Pons (tissue), 1 donor: ENCODE data around the gene CBX7.
A peak's percentile ranks its signal among the peaks of the same experiment; 100 is the strongest.
"Not testable (repeated sequence)": the region's sequence is repeated elsewhere in the genome, so short reads cannot be mapped to it uniquely, and the experiment has no call there.

Source experiments
- DNase-seq: peaks from one replicate; pipeline ENCODE4 v3.0.0-alpha.2; 2016; ENCODE audit warnings: low spot score

The CBX7 gene

DNA sequence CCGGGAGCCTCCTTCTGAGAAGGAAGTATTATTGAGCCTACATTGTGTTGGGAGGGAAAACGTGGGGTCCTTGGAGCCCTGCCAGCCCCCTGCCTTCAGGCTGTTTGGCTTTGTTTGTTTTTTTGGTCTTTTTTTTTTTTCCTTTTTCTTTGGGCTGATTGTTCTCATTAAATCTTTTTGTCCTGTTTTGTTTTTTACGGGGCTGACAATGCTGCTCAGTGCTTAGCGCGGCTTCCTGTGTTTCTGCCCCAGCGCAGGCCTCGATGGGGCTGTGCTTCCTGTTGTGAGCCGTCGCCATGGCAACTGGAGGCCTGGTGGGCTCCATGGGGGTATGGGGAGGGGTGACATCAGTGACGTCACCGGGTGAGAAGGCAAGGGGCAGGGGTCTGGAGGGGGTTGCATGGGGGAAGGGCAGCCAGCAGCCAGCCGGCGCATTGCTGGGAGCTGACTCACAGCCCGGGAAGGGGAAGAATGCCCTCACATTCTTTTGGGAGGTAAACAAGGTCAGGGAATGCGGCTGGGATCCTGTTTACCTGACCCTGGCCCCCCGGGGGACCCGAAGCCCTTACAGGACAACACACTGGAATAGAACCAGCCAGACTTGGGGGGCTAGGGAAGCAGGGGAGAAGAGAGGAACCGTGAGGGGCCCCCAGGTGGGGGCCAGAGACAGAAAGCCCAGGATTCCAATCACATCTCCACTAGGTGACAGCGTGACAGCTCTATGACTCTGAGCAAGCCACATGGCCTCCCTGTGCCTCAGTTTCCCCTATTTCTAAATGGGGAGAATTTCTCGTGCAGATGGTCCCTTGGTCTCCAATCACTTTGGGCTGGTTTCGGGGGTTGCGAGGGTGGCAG is 22.2 kb upstream of the CBX7 start:
- DNase-seq, result peak; percentile 41

DNA sequence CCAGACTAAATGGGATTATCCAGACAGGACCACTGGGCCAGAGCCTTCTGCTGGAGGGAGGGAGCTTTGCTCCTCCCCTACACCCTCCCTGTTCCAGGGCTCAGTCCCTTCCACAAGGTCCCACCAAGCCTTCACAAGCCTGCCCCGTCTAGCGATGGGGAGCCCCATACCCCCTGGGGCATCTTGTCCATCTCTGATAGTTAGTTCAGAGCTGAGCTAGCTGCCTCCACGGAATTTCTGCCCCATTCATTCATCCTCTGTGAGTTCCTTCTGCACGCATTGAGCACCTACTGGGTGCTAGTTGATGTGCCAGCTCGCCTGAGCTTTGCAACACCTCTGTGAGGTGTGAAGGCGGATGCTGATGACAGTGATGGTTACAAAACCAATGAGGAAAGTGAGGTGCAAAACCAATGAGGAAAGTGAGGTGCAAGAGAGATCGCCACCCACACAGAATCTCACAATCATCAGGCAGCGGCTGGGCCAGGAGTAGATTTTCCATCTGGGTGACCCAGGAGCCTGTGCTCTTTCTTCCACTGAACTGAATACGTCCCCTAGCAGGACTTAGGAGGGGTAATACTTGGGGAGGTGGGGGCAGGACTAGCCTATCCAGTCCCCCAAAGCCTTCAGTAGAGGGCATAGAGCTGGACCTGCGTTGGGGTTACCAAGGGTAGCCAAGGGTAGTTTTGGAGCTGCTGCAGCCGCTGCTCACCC is 21.5 kb upstream of the CBX7 start:
- no peak for DNase-seq

- no peak for DNase-seq
These were observed 20.7 kb upstream of the CBX7 start for GRCh38 chr22:39173050-39173706.

DNA sequence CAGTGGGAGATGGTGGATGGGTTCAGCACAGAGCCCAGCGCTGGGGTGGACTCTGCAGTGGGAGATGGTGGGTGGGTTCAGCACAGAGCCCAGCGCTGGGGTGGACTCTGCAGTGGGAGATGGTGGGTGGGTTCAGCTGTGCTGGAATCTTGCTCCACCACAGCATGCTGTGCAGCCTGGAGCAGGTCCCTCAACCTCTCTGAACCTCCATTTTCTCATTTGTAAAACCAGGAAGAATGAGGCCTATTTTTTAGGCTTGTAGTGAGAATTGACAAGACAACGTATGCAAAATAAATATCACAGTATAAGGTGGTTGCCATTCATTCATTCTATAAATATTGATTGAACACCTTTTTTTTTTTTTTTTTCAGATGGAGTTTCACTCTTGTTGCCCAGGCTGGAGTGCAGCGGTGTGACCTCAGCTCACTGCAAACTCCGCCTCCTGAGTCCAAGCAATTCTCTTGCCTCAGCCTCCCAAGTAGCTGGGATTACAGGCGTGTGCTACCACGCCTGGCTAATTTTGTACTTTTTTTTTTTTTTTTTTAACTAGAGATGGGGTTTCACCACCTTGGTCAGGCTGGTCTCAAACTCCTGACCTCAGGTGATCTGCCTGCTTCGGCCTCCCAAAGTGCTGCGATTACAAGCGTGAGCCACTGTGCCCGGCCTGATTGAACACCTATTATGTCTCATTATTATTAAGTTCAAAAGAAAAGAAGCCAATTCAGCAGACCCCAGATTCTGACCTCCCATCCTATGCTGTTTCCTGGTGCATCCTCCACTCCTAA is 20.0 kb upstream of the CBX7 start:
- not testable (repeated sequence) for DNase-seq

DNA sequence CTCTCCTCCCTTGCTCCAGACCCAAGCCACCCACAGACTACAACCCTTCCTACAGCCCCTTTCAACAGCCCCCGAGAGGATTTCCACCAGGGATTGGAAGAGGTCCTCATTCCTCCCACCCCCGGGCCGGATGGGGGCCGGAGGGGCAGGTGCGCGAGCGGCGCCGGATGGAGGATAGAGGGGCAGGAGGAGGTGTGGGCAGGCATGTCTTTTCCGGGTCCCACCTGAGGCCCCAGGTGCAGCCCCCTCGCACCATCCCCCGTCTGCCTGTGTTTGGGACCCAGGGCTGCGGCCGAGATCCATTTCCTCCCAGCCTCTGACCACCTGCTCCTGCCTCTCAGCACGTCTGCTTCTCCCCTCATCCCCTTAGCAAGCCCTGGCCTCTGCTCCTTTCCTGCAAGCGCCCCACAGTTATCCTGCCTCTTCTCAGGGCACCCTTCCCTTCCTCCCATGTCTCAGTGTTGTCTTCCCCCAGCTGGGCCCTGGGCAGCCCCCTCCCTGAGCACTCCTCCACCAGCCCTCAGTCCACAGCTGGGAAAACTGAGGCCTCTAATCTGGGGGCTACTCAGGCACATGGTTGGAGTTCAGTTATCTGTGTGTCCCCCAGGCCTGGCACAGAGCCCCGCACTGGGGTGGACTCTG is 19.3 kb upstream of the CBX7 start:
- no peak for DNase-seq

- peak; percentile 69 for DNase-seq
These were observed 18.5 kb upstream of the CBX7 start for GRCh38 chr22:39170825-39171622.

DNA sequence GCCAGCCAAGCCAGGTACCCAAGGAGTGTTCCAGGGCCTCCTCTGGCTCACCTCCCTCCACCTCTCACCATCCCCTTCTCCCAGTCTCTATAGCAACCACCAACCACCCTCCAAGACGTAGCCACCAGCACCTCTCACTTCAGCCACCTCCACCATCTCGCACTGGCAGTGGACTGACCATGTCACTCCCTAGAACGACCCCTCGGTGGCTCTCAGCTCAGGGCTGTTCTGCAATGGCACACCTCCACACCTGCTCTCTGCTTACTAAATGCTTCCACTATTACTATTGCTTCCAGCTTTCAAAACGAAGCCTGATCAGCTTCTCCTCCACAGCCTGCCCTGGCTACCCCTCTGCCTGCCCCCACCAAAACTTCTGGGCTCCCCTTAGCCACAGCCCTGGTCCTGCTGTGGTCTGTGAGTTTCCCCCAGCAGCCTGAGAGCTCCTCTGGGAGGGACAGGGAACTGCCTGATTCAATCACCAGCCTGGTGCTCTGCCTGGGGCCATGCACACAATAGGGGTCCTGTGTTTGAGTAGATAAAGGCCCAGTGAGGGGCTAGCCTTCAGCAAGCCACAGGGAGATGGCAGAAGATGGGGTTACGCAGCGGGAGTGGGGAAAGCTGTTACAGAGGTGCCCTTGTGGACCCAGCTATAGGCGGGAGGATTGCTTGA is 17.5 kb upstream of the CBX7 start:
- DNase-seq, result no peak

DNA sequence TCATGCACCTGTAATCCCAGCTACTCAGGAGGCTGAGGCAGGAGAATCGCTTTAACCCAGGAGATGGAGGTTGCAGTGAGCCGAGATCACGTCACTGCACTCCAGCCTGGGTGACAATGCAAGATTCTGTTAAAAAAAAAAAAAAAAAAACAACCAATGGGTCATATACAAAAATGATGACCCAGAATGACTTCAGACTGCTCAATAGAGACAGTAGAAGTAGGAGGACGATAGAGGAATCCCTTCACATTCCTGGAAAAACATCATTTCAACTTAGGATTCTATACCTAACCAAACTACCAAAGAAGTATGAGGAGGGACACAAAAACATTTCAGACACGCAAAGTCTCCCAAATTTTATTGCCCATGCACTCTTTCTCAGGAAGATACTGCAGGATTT is 14.1 kb upstream of the CBX7 start:
- no peak for DNase-seq

DNA sequence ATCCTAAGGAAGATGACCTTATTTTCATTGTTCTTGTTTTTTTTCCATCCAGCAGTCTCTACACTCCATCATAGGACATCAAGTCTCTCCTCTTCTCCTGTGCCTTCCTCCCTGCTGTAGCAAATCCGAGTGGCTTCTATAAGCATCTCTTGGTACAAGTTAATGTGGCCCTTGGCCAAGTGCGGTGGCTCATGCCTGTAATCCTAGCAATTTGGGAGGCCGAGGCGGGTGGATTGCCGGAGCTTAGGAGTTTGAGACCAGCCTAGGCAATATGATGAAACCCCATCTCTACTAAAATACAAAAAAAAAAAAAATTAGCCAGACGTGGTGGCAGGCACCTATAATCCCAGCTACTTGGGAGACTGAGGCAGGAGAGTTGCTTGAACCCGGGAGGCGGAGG is 3.6 kb upstream of the CBX7 start:
- not testable (repeated sequence) for DNase-seq

DNA sequence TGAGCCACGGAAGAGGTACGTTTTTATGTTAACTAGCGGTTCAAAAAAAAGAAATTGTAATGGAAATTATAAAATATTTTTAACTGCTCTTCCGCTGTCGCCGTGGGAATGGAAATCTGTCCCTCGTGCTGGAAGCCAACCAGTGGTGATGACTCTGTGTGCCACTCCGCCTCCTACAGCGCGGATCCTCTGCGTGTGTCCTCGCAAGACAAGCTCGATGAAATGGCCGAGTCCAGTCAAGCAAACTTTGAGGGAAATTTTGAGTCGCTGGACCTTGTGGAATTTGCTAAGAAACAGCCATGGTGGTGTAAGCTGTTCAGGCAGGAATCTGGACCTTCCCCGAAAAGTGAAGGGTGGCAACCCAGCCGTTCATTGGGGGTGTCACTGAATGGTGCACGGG is 2.9 kb upstream of the CBX7 start:
- no peak for DNase-seq

DNA sequence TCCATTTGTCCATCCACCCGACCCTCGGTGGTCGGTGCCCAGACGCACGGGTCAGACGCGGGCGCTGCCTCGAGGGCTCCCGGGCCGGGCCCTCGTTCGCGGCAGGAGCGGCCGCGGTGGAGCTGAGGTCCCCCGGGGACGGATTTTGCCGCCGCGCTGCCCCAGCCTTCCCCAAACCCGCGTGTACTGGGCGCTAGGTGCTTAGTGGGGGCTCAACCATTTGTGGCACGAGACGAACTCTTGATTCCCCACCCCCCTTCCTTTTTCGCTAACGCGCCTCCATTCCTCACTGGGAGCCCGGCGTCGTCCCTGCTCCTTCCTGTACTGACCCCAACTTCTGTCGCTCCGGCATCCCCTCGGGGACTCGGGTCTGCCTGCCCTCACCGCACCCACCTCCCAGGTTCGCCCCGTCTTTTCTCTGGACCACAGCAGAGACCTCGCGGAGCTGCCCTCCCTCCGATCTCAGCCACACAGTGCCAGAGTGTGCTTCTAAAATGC is 789 bp upstream of the CBX7 start:
- DNase-seq, result no peak

GRCh38 chr22:39152024-39152510 is 413 bp downstream of the CBX7 start:
- peak; percentile 28 for DNase-seq

DNA sequence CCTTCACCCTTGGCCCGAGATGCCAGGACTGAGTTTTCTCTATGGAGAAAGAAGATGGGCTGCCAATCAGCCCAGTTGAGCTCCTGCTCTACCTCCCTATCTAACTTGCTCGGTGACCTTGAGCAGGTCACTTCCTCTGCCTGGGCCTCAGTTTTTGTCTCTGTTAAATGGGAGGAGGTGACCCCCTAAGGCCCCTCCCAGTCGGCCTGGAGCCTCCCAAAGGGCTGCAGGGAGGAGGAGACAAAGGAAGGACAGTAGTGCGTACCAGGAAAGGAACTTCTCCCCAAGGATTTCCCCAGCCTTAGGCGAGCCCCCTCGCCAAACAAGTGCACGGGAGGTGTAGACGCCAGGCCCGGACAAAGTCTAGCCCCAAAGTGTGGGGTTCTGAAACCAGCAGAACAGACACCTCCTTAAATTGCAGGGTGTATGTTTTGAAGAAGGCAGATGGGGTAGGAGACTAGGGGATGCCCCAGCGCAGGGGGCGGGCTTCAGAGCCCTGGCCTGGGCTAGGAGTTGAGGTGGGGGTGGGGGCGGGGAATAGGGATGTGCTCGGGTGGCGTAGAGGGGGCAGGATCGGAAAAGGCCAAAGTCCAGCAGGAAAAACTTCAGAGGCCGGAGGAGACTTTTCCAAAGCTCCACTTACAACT is 1.0 kb downstream of the CBX7 start:
- DNase-seq, result peak; percentile 28

- peak; percentile 61 for DNase-seq
These were observed 1.6 kb downstream of the CBX7 start for GRCh38 chr22:39150848-39151215.

GRCh38 chr22:39149915-39150847 is 2.3 kb downstream of the CBX7 start:
- DNase-seq, result no peak

DNA sequence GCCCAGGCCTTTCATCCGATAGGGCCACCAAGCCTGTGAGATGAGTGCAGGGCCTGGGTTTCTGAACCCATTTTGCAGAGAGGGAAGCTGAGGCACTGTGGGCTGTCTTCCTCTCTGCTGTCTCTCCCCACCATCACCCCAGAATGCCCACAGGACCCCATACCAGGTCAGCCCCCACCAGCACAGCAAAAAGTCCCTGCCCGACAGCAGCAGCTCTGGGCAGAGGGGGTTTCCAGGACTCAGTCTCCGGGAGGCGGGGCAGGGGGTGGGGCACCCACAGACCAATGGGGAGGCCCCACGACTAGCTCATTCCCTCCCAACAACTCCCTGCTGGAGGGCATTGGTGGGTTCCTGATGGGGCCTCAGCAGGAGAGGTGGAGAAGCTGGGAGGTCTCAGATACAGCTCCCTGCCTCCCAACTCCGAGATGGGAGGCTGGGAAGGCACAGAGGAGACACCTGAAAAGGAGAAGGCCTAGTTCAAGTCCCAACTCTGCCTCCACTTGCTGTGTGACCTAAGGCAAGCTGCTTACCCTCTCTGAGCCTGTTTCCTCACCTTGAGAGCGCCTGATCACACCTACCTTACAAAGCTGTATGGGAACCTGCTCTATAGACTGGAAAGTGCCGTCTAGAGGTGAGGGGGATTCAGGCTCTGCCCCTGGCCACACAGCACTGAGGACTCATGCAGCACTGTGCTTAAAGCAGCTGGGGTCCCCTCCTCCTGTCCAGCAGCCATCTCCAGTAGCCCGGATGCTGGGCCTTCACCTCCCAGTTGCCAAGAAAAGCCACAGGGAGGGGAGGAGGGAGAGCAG is 3.5 kb downstream of the CBX7 start:
- no peak for DNase-seq

DNA sequence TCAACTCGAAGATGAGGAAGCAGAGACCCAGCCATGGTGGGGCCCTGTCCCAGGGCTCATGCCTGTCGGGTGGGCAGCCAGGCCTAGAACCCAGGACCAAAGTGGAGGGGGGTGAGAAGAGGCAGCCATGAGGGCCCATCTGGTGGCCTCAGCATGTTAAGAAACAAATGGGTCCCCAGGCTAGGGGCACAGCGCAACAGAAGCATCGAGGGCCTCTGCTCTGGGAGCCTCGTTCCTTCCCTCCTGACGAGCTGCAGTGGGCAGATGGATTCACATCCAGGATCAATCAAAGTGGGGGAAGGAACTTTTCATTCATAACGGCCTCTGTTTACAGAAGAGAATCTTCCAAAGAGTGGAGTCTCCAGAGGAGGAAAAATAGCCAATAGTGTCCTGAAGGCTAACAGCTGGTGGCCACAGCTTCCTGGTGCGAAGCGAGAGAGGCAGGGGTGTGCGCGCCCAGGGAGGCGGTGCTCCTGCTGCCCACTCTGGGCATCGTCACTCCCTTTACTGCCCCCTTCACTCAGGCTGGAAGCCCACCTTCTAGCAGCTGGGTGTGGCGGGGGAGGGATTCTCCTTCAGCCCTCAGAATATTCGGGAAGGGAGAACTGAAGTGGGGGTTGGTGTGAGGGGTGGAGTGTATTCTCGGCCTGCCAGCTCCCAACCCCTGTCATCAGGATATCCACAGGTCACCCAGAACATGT is 4.3 kb downstream of the CBX7 start:
- no peak for DNase-seq
